A549 (cell line): Measurements from ENCODE around the gene HBS1L.

ENCODE experiments used
- CTCF ChIP-seq: fragments of >200 bp; sonication (Bioruptor Twin); formaldehyde crosslinking; IDR thresholded peaks from 3 replicates; pipeline ENCODE4 v1.5.1; 2016
- EP300 ChIP-seq, 2 experiments: fragments of >200 bp; sonication (Bioruptor Twin); formaldehyde crosslinking; IDR thresholded peaks; 2 replicates in 1 of 2; 3 replicates in 1 of 2; pipeline ENCODE4 v1.6.1; 2016 to 2017
- HMGXB4 ChIP-seq: fragments of 250-450 bp; sonication (Bioruptor Pico); IDR thresholded peaks from 2 replicates; pipeline ENCODE4 v1.5.0; 2021; ENCODE audit warnings: mild to moderate bottlenecking, moderate library complexity, borderline replicate concordance
- KDM1A ChIP-seq: fragments of 200-600 bp; sonication (generic); IDR thresholded peaks from 2 replicates; pipeline ENCODE4 v1.6.1; 2016; ENCODE audit warnings: low read depth, mild to moderate bottlenecking
- RNF2 ChIP-seq: fragments of 200-600 bp; sonication (generic); IDR thresholded peaks from 2 replicates; pipeline ENCODE4 v1.6.1; 2016; ENCODE audit warnings: low read depth, mild to moderate bottlenecking, antibody characterized with exemption, moderate library complexity, borderline replicate concordance

GRCh38 chr6:135025175-135025574 is 29.4 kb downstream of the HBS1L start:
- no peak for TF ChIP-seq CTCF
- no peak for TF ChIP-seq HMGXB4 (CRISPR knock-in tag)
- TF ChIP-seq EP300 (IDR thresholded peaks at IDR 0.05) = no peak
- no peak for TF ChIP-seq KDM1A
- TF ChIP-seq RNF2 = no peak
